Activated CD4-positive, alpha-beta T cell treated with anti-CD3 and anti-CD28 coated beads, Interleukin-2, amount 50 U/mL, for 24 hours (primary cell): Measurements from ENCODE around the gene TIMP3.

Source experiments
- DNase-seq, 2 donors: peaks; one replicate each; pipeline ENCODE4 v3.0.0-alpha.2; 2020; ENCODE audit warnings: low read depth in 1 of 2, low spot score in 1 of 2

TIMP3 gene

DNA sequence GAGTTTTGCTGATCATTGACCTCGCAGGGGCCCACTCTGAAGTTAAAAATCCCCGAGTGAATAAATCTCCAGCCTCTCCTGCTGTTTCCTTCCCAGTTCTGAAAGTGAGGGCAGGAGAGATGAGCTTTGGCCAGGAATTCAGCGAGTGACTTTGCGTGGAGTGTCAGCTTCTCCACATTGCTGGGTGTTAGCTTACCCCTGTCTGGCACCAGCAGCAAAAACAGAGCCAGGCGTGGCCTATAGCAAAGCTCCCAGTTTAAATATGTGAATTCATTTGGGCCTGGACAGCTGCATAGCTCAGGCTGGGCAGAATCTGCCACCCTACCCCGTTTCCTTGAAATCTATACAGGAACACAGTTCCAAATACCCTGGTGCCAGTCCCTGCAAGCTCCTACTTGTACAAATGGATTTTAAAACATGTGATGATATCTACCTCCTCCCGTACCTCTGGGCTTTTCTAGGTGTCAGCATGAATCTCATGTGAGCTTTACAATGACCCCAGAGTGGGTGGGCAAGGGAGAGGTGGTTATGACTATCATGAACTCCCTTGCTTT is 25.6 kb downstream of the TIMP3 start:
- no peak for DNase-seq

DNA sequence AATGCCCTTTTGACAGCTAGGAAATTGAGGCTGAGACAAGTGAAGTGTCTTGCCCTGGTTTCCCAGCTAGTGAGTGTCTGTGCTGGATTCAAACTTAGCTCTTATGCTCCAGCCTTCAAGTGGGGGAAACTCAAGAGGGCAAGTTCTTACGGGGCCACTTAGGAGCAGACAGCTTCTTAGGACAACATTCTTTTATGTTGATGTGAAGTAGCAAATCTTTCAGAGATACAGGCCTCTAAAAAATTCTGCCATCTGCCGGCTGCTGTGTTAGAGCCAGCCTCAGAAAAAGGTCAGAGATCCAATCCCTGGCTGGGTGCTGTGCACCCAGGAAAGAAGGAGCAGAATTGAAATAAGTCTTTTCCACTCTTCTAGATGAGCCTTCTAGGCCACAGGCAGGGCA is 26.6 kb downstream of the TIMP3 start:
- no peak for DNase-seq

DNA sequence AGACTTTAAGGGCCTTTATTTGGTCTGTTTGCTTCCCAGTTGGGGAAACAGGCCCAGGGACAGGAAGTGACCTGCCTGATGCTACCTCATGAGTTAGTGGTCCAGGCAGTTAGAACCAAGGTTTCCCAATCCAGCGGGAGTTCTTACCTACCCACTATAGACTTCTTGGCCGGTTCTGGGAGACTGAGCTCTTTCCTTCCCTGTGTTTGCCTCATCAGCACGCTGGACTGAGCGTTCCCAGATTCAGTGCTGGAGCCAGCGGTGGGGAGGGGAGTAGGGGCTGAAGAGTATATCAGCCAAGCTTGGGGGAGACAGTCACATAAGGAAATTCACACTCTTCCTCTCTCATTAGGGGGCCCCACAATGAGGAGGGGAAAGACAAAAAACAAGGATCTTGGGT is 27.1 kb downstream of the TIMP3 start:
- DNase-seq, result no peak

DNA sequence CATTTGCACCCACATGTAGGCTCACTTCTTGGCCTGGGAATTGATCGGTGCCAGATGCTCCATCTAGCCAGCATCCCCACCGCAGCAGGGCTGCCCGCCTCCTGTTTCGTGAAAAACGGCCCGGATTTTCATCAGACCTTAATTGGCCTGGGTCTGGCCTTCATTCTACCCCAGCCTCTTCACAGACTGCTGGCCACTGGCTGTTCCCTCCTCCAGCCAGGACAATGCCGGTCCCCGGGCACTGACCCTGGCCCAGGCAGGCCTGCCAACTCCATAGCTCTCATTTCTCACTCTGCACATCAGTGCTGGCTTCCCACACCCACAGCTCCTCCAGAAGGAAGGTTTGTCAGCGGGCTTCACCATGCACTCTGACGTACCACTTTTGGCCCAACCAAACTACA is 27.9 kb downstream of the TIMP3 start:
- DNase-seq, result no peak

DNA sequence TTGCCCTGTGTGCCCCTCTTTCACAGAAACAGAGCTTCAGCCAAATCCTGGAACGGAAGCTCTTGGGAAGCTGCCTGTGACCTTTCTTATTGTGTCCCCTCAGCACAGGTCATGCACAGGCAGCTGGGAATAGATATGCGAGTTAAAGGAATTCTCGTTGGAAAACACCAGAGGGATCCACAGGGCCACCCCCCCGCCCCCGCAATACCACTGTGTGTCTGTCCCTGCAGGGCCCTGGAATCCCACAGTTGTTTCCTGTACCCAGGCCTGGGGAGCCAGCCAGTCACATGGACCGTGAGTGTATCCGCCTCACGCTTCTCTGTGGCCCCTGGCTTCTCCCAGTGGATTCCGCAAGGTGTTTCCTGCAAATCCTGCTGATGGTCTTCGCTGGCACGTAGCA is 29.0 kb downstream of the TIMP3 start:
- DNase-seq, result no peak

DNA sequence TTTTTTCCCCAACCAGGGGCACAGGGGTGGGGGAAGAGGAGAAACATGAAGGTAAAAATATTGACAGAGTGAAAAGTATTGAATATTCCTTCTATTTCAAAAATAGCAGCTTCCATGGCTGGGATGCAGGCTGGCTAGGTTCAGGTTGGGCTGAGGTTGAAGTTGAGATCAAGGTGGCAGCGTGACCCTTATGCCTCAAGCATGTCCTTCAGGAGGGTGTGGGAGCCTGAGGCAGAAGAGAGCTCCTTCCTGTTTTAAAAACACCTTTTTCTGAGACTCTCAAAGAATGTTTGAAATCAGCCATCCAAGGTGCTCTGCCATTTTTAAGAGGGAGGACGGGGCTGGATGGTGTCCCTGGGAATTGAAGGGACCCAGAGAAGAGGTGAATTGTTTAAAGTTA is 29.5 kb downstream of the TIMP3 start:
- no peak for DNase-seq

DNA sequence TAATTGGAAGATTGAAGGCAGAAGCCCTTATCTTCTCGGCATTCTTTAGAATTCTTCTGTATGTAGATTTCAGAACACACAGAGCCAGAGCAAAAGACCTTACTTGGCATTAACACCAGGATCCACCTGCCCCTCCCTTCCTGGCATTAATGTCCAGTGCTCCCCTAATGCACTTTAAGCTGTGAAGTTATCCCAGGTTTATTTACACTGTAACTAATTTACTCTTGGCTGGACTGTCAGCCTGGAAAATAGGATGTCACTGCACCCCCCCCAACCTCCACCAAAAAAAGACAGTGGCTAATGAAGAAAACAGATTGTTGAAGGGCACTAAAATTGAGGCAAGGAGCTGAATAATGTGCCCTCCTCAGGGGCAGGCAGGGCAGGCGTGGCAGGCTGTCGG is 30.1 kb downstream of the TIMP3 start:
- DNase-seq, result no peak

DNA sequence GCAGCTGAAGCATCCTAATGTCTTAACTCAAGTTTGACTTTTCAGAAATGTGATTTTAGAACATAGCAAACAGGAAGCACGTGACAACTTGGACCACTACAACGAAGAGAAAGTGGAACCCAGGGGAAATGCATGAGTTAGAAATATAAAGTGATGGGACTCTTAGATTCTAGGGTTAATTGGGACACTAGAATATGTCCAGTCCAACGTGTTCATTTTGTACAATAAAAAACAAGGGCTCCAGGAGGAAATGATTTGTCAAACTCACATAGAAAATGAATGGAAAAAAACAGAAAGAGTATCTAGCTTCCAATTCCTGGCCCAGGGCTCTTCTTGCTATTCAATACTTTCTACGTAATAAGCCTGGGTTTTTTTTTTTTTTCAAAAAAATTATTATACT is 30.7 kb downstream of the TIMP3 start:
- no peak for DNase-seq

DNA sequence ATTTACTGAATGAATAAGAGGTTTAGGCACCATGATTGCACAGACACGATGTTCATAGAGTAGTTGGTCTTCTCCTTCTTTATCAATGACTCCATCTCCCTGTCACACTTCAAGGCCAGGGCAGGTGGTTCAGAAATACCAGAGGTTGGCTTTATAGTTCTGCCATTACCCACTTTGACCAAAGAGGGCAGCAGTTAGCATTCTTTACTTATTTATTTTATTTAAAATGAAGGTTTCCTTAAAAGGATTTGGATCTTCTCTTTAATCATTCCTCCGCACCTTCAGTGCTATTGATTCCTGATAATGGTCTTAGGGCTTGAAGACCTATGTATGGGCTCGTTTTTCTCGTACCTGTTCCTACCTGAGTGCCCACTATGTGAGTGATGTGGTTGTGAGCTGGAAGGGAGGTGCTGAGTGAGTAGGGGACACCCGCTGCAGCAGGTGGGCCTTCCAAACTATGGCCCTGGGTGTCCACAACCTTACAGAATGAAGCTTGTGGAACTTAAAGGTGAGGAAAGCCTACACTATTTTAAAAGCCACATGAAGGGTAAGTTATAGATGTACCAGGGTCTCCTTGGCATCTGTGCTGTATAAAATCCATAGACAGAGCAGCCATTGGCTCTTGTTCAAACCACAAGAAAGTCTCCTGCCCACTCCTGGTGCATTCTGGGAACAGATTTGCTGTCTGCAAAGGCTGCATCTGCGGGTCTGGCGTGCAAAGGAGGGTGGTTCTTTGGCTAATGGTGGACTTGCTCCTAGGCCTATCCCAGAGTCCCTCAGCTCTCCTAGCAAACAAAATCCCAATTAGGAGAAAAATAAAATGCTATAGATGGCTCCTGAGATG is 35.0 kb downstream of the TIMP3 start:
- DNase-seq, result peak in 1 of 2 donors; percentile 2

DNA sequence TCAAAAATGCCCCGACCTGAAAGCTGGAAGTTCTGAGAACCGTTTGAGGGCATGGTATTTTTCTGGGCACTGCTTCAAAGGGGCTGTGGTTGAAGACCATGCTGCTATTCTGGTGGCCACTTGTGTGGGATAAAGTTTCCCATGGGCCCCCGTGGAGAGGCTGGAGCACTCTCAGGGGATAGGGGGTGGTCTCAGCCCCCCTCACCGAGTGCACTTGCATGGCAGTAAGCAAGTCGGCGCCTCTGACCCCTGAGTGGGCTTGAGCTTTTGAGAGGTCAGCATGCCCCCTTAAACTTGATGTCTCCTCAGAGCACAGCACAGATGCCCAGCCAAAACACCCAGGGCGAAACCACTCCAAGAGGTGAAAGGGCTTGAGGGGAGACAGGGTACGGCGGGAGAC is 35.6 kb downstream of the TIMP3 start:
- no peak for DNase-seq

DNA sequence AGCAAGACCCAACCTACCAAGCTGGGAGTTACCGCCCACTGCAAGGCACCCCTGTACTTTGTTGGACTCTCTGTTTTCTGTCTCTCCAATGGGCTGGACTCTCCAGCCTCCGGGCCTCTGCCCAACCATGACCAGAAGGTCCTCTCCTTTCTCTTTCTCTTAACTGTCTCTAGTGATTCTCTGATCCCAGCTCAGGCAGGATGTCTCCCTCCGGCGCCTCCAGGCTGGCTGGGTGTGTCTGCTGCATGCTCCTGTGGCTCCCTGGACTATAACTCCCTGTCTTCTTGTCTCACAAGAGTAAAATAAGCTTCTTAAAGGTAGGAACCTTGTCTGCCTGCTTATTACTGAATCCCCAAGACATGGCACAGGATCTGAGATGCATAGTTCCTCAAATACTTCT is 36.3 kb downstream of the TIMP3 start:
- DNase-seq, result no peak

DNA sequence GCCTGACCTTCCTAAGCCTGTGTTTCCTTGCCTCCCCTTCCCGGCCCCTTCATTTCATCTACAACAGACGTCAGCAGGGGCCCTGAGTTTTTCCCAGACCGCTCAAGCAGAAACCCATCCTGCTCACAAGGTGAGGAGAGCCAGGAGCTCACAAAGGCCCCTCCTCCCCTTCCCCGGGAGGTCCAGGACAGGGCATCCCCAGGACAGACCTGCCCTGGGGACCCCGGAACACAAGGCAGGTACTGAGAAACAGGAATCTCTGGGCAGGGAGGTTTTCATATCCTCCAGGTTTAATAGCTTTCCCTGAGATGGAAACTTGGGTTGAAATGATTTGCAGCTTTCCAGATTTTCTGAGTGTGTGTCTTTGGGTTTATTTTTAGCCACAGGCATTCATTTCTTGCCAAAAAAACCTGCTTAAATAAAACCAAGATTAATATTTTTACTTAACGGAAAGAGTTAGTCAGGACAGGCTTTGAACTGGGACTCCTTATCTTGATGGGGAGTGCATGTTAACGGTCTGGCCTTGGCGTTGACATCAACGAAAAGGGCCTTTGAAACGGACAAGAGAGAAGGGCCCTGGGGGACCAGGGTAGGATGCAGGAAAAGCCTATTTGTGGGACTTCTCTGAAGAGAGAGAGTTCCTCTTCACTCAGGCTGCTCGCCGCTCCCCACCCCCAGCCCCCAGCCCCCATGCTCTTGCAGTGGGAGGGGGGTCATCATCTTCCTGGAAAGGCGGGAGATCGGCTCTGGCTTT is 38.5 kb downstream of the TIMP3 start:
- no peak for DNase-seq

DNA sequence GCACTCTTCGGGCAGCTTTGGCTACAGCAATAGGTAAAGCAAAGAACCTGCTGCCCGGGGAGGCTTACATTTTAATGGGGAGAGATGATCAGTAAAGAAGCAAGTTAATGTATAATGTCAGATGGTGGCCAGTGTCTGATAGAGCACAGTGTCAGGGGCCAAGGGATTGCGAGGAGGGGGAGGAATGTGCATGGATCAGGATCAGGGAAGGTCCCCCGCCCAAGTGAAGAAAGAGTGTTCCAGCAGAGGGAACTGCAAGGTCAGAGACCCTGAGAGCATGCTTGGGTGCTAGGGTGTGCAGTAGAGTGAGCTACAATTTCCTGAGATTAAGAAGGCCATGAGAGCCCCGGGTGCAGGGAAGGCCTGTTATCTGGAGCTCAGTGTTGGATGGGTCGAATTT is 39.7 kb downstream of the TIMP3 start:
- no peak for DNase-seq

DNA sequence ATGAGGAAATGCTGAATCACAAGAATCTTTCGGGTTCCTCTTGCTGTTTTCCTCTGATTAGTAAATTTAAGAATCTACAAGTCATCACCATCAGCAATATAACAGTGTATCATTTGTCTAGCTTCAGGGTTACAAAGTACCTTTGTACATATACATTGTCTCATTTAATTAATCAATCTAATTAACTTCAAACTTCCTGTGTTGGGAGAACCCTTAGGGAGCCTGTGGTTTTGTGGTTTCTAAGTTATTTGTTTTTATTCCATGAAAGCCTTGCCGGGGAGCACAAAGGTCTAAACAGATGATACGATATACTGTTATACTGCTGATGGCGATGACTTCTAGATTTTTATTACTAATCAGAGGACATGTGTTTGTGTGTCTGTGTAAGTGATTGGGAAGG is 41.0 kb downstream of the TIMP3 start:
- no peak for DNase-seq

DNA sequence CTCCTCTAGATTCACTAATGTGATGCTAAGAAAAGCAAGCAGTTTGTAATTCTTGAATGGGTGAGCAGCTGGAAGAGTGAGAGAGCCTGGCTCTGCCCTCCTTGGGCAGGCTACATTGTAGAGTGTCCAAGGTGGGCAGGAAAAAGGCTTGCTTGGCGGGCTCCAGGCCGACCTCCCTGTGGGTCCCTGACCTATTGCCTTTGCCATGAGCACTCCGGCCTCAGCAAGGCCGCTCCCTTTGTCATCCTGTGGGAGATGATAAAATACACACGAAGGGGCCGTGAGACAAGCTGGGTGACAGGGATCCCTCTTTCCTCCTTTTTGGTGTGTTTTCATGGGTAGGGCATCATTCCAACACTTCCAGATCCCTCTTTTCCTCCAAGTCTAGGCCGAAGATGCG is 41.8 kb downstream of the TIMP3 start:
- no peak for DNase-seq

DNA sequence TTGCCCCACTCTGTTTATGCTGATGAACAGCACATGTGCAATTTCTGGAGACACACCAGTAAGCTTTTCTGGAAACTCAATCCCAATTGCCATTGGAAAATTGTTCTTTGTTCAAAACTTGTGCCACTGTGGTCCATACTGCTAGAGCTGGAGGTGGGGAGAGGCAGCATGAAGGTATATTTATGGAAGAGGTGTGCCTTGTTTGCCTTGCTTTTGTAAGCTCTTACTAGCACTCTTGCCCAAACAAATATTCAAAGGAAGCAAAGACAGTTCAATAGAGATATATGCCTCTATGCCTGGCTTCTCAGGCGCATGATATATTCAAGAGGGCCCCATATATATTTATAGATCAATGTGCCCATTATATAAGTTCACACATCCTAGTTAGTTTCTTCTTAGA is 42.7 kb downstream of the TIMP3 start:
- DNase-seq, result no peak

DNA sequence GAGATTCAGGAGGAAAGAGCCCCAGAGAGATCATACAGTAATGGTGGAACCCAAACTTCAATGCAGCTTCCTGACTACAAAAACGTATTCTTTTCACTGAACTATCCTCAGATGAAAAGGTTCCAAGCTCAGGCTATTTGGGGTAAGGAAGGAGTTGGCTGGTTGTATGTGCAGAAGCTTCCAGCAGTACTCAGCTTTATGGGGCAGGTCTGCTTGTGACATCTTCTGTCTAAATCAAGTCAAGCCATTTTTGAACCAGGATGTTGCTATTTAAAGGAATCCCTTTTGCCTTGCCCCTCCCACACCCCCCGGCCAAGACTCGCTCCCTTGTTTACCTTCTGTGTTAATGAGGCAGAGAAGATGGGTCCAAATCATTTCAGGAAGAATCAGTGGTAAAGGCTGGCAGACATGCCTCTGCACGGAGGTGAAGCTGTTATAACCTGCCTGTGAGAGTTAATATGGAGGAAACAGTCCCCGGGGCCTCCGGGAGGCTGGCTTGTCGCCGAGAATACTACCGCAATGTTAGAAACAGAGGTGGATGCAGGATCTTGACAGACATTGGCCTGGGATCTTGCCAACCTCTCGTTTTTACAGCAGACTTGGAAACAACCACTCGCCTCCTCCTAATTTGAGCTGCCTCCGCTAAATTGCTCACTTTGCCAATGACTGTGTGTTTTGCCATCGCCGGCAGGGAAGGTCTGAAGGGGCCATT is 45.4 kb downstream of the TIMP3 start:
- no peak for DNase-seq

DNA sequence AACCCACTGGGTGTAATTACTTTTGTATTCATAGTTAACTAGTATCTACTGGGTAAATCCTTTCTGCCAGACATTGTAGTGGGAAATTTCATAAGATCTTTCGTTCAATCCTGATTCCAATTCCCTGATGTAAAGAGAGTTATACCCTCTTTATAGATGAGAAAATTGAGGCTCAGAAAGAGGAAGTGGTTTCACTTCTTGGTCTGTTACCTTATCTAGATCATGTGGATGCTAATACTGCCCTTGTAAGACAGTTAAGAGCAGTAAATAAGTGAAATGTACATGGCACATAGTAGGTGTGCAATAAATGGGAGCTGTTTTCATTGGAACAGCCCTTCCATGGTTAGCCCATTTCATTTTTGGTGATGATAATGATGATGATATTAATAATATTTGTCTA is 46.7 kb downstream of the TIMP3 start:
- no peak for DNase-seq

DNA sequence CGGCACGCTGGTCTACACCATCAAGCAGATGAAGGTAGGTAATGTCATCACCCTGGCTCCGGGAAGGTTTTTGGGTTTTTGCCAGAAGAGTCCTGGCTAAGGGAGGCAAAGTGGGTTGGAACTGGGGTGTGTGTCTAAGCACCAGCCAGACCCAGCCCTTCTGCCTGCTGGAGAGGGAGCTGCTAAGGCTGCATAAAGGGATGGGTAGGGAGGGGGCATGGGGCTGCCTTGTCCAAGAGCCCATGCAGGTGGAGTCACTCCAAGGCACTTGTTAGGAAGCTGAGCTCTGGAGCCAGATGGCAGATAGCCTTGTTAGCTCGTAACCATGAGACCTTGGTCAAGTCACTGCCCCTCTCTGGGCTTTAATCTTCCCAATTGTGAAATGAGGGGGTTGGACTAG is 48.0 kb downstream of the TIMP3 start:
- DNase-seq, result no peak

DNA sequence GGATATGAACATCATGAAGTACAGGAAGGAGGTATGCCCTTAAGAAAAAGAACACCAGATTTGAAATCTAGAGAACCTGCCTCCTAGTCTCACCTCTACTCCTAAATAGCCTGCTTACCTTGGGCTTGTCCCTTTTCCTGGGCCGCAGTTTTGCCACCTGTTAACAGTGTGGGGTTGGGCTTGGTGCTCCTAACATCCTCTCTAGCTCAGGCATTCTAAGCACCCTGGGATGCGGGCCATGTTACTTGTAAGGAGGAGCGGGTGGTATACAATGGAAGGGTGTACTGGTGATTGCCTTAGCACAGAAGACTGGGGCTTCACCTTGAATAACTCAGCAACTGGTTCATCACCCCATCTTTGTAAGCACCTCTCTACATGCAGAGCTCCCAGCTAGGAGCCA is 48.7 kb downstream of the TIMP3 start:
- DNase-seq, result no peak

DNA sequence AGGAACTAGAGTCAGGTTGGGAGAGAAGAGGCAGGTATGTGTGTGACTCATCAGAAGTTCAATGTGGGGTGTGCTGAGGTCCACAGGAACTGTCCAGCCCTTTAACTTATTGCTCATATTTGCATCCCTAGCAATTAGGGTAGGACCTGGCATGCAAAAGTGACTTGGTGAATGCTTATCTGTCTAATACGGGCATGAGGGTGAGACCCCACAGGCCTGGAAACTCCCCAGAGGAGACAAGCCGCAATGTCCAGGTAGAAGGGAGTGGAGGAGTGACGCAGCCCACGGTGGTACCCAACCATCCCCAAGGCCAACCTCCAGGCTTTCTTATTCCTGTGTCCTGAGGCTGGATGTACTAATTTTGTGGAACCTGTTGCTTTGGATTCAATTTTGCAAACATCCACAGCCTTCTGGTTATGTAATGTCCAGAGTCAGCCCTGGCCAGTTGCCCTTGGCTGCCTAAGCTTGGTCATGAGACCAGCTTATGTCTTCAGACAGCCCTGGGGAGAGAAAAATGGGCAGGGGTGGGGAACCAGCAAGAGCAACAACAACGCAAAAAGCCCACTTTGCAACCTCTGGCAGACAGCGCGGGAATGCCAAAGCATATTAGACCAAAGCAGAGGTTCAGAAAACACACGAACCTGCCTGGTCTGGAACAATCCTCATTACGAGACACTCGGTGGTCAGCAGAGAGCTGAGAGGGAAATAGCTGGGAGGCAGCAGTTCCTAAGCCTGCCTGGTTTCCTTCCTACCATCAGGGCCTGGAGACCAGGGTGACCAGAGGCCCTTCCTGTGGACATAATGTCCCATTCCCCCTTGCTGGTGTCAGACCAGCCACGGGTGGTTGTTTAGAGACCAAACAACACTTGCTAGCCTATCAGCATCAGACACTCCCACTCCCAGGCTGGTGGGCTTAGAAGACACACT is 49.3 kb downstream of the TIMP3 start:
- DNase-seq, result no peak
